ENCODE measurements around the gene IRF3.
A peak's percentile ranks its signal among the peaks of the same experiment; 100 is the strongest.

IRF3 gene

GRCh38 chr19:49669516-49669915 lies 3.9 kb upstream of the IRF3 start:
- DNase-seq (ENCODE audit: low spot score), result no peak

GRCh38 chr19:49667473-49667872 lies 1.8 kb upstream of the IRF3 start:
- DNase-seq (ENCODE audit: low spot score), result no peak

- DNase-seq (ENCODE audit: low spot score), result no peak
Observed at GRCh38 chr19:49666120-49666444, 425 bp upstream of the IRF3 start.

GRCh38 chr19:49665036-49665350 lies 664 bp downstream of the IRF3 start:
- DNase-seq (ENCODE audit: low spot score), result no peak

- peak; percentile 90 for DNase-seq (ENCODE audit: low spot score)
Observed at GRCh38 chr19:49664171-49665035, 1.3 kb downstream of the IRF3 start.

GRCh38 chr19:49663224-49663623 lies 2.4 kb downstream of the IRF3 start:
- no peak for DNase-seq (ENCODE audit: low spot score)

- DNase-seq (ENCODE audit: low spot score), result no peak
Observed at GRCh38 chr19:49662011-49662410, 3.6 kb downstream of the IRF3 start.

GRCh38 chr19:49660338-49660961 lies 5.2 kb downstream of the IRF3 start:
- DNase-seq (ENCODE audit: low spot score), result no peak

- DNase-seq (ENCODE audit: low spot score), result no peak
Observed at GRCh38 chr19:49658566-49659442, 6.9 kb downstream of the IRF3 start.

- no peak for DNase-seq (ENCODE audit: low spot score)
Observed at GRCh38 chr19:49658139-49658517, 7.5 kb downstream of the IRF3 start.

GRCh38 chr19:49657493-49658138 lies 8.0 kb downstream of the IRF3 start:
- no peak for DNase-seq (ENCODE audit: low spot score)

GRCh38 chr19:49656456-49657109 lies 9.1 kb downstream of the IRF3 start:
- no peak for DNase-seq (ENCODE audit: low spot score)

- no peak for DNase-seq (ENCODE audit: low spot score)
Observed at GRCh38 chr19:49655570-49656455, 9.8 kb downstream of the IRF3 start.

GRCh38 chr19:49654581-49654980 lies 11.1 kb downstream of the IRF3 start:
- DNase-seq (ENCODE audit: low spot score), result no peak

GRCh38 chr19:49653466-49653806 lies 12.2 kb downstream of the IRF3 start:
- no peak for DNase-seq (ENCODE audit: low spot score)

GRCh38 chr19:49652551-49653465 lies 12.8 kb downstream of the IRF3 start:
- no peak for DNase-seq (ENCODE audit: low spot score)

GRCh38 chr19:49651820-49652550 lies 13.7 kb downstream of the IRF3 start:
- no peak for DNase-seq (ENCODE audit: low spot score)

GRCh38 chr19:49651029-49651819 lies 14.4 kb downstream of the IRF3 start:
- DNase-seq (ENCODE audit: low spot score), result no peak

Measured in CD4-positive, alpha-beta T cell treated with Interleukin-6 at 100 ng/mL for 8 hours (primary cell).